CD4-positive, alpha-beta T cell (primary cell): ENCODE measurements around the gene TACR1. TPM values are rescaled to one million over a fixed set of nuclear protein-coding genes. Genes with fewer than 3 reads are reported as not detected.
"Not testable (repeated sequence)": the region's sequence is repeated elsewhere in the genome, so short reads cannot be mapped to it uniquely, and the experiment has no call there.

Experiments used
- ATAC-seq: fragments of 200-7000 bp; cut with Tn5 transposase; one replicate; pipeline ENCODE4 v1.10.0; 2022; ENCODE audit warnings: mild to moderate bottlenecking; ENCODE audit not compliant: poor library complexity
- CTCF ChIA-PET: fragments of 350-600 bp; sonication (Branson Sonifier 250); formaldehyde crosslinking; loops from one replicate; lab custom pipeline; 2021; ENCODE audit warnings: antibody characterized with exemption, inconsistent platforms; lab: Charles Lee
- POLR2A ChIA-PET: fragments of 350-600 bp; sonication (Branson Sonifier 250); formaldehyde crosslinking; loops from one replicate; lab custom pipeline; 2021; ENCODE audit warnings: antibody characterized with exemption, inconsistent platforms; lab: Charles Lee
- DNase-seq, 14 experiments: peaks; one replicate each; pipeline ENCODE4 v3.0.0-alpha.2; 2013 to 2020; ENCODE audit warnings: mixed read lengths in 2 of 14
- H3K27ac ChIP-seq, 2 donors: one replicate each; pipeline versions ENCODE4 v1.5.1 to v1.7.0; 2013; ENCODE audit warnings: low read length in 2 of 2, low read depth in 1 of 2, mild to moderate bottlenecking in 1 of 2
- H3K27me3 ChIP-seq, 2 experiments: 1 replicate in 1 of 2; 2 replicates in 1 of 2; pipeline versions ENCODE4 v1.6.1 to v1.7.0; 2013; ENCODE audit warnings: low read length in 2 of 2, control low read depth in 1 of 2, mild to moderate bottlenecking in 1 of 2, moderate library complexity in 1 of 2; ENCODE audit not compliant: insufficient read depth in 2 of 2, control insufficient read depth in 1 of 2
- H3K36me3 ChIP-seq: one replicate; pipeline ENCODE4 v1.6.1; 2013; ENCODE audit warnings: low read length, control low read depth; ENCODE audit not compliant: insufficient read depth
- H3K4me1 ChIP-seq: one replicate; pipeline ENCODE4 v1.6.1; 2013; ENCODE audit warnings: low read length, control low read depth; ENCODE audit not compliant: insufficient read depth
- H3K4me3 ChIP-seq: one replicate; pipeline ENCODE4 v1.5.1; 2013; ENCODE audit warnings: mild to moderate bottlenecking, low read length, moderate library complexity
- H3K9me3 ChIP-seq, 2 experiments: 1 replicate in 1 of 2; 2 replicates in 1 of 2; pipeline versions ENCODE4 v1.6.1 to v1.7.0; 2013; ENCODE audit warnings: low read length in 2 of 2, mild to moderate bottlenecking in 2 of 2, control low read depth in 1 of 2, moderate library complexity in 1 of 2; ENCODE audit not compliant: control insufficient read depth in 1 of 2, insufficient read depth in 1 of 2
- H3K27ac Mint-ChIP-seq: one replicate; pipeline ENCODE4 v1.8.0; 2020; ENCODE audit warnings: mixed read lengths
- H3K27me3 Mint-ChIP-seq: one replicate; pipeline ENCODE4 v1.8.0; 2021; ENCODE audit warnings: mixed read lengths
- H3K36me3 Mint-ChIP-seq: one replicate; pipeline ENCODE4 v1.8.0; 2021; ENCODE audit warnings: low read depth, mixed read lengths
- H3K4me1 Mint-ChIP-seq: one replicate; pipeline ENCODE4 v1.8.0; 2021; ENCODE audit warnings: low read depth, mixed read lengths
- H3K4me3 Mint-ChIP-seq: one replicate; pipeline ENCODE4 v1.8.0; 2020; ENCODE audit warnings: mild to moderate bottlenecking, mixed read lengths
- H3K9me3 Mint-ChIP-seq: one replicate; pipeline ENCODE4 v1.8.0; 2020; ENCODE audit warnings: mixed read lengths
- CTCF ChIP-seq: fragments of 200-600 bp; IDR thresholded peaks from one replicate; pipeline ENCODE4 v1.8.0; 2022; ENCODE audit warnings: antibody characterized with exemption, mild to moderate bottlenecking
- intact Hi-C, 2 experiments: fragments of 100-400 bp; cut with DNase I in 1 of 2; cut with micrococcal nuclease in 1 of 2; formaldehyde crosslinking; loops; one replicate each; pipeline versions ENCODE4 v1.15.1 to v1.9.0; 2023 to 2025; cut with DNase I, micrococcal nuclease
- total RNA-seq, 174 experiments: library from RNA in 2 of 174; stranded (reverse) in 2 of 174; gene quantifications; one replicate each; pipeline ENCODE4 v1.2.3 and lab custom pipeline; 2021 to 2026

TACR1 gene
- total RNA-seq, 2 experiments from 2014 or later = 0.14 TPM; not detected in 1

- Histone ChIP-seq H3K9me3 (peaks cover 0 to 4% of the 10 kb centered on the region in 2 experiments), H3K27me3 (no peaks in the 10 kb centered on the region), H3K36me3 (no peaks in the 10 kb centered on the region), H3K4me3 (no peak overlapping the region), H3K27ac (no peak overlapping the region), H3K4me1 (no peaks in the 10 kb centered on the region)
- H3K27me3 Mint-ChIP-seq = peaks cover 5% of the 10 kb centered on the region
- no peak for TF ChIP-seq CTCF
- DNase-seq (no peak), ATAC-seq (no peak)
- ChIA-PET CTCF (no interaction called here), POLR2A (no interaction called here)
- intact Hi-C loops = no loop called here
- H3K4me3 Mint-ChIP-seq = no peak overlapping the region
- no peaks in the 10 kb centered on the region for H3K9me3 Mint-ChIP-seq
- H3K27ac Mint-ChIP-seq = no peak overlapping the region
- no peaks in the 10 kb centered on the region for H3K36me3 Mint-ChIP-seq
- no peaks in the 10 kb centered on the region for H3K4me1 Mint-ChIP-seq
Observed at GRCh38 chr2:75157435-75157834, 41.9 kb downstream of the TACR1 start.

- H3K4me1 Mint-ChIP-seq = no peaks in the 10 kb centered on the region
- no peaks in the 10 kb centered on the region for H3K36me3 Mint-ChIP-seq
- H3K4me3 Mint-ChIP-seq = no peak overlapping the region
- Histone ChIP-seq H3K27ac (no peak overlapping the region), H3K4me3 (no peak overlapping the region), H3K36me3 (no peaks in the 10 kb centered on the region), H3K9me3 (peaks cover 0 to 9% of the 10 kb centered on the region in 2 experiments), H3K27me3 (no peaks in the 10 kb centered on the region), H3K4me1 (no peaks in the 10 kb centered on the region)
- ATAC-seq (no peak), DNase-seq (no peak)
- CTCF ChIA-PET = no interaction called here
- H3K27me3 Mint-ChIP-seq = peaks cover 5% of the 10 kb centered on the region
- intact Hi-C loops = no loop called here
- H3K27ac Mint-ChIP-seq = no peak overlapping the region
- no peak for TF ChIP-seq CTCF
- POLR2A ChIA-PET = no interaction called here
- H3K9me3 Mint-ChIP-seq = peaks cover 4% of the 10 kb centered on the region
Observed at GRCh38 chr2:75155115-75155514, 44.2 kb downstream of the TACR1 start.

- Mint-ChIP-seq H3K4me1 (no peaks in the 10 kb centered on the region), H3K9me3 (peaks cover 4% of the 10 kb centered on the region), H3K36me3 (no peaks in the 10 kb centered on the region), H3K27me3 (no peaks in the 10 kb centered on the region), H3K27ac (no peak overlapping the region), H3K4me3 (no peak overlapping the region)
- TF ChIP-seq CTCF = no peak
- no peak for DNase-seq
- peaks cover 0 to 9% of the 10 kb centered on the region in 2 experiments for H3K9me3 ChIP-seq
- ChIA-PET CTCF (no interaction called here), POLR2A (no interaction called here)
- H3K27me3 ChIP-seq = no peaks in the 10 kb centered on the region
- no peaks in the 10 kb centered on the region for H3K36me3 ChIP-seq
- H3K27ac ChIP-seq = no peak overlapping the region
- H3K4me1 ChIP-seq = no peaks in the 10 kb centered on the region
- intact Hi-C loops = no loop called here
- ATAC-seq = no peak
- no peak overlapping the region for H3K4me3 ChIP-seq
Observed at GRCh38 chr2:75153221-75153620, 46.1 kb downstream of the TACR1 start.

GRCh38 chr2:75152243-75152642 is 47.1 kb downstream of the TACR1 start:
- ATAC-seq, H3K4me3 Mint-ChIP-seq, H3K27me3 ChIP-seq, H3K27ac ChIP-seq, POLR2A ChIA-PET, H3K9me3 ChIP-seq, CTCF ChIA-PET, H3K4me1 ChIP-seq, intact Hi-C loops, H3K27me3 Mint-ChIP-seq, H3K36me3 Mint-ChIP-seq, DNase-seq, H3K4me1 Mint-ChIP-seq, H3K27ac Mint-ChIP-seq, H3K9me3 Mint-ChIP-seq, H3K36me3 ChIP-seq, H3K4me3 ChIP-seq: not testable (repeated sequence)

- not testable (repeated sequence) for H3K27me3 ChIP-seq, H3K36me3 Mint-ChIP-seq
Observed at GRCh38 chr2:75147884-75148283, 51.4 kb downstream of the TACR1 start.

More at GRCh38 chr2:75147884-75148283, 51.4 kb downstream of the TACR1 start:
- H3K4me1 ChIP-seq, intact Hi-C loops, H3K27ac ChIP-seq, POLR2A ChIA-PET, H3K4me3 ChIP-seq, H3K9me3 ChIP-seq, CTCF ChIA-PET, H3K36me3 ChIP-seq, H3K4me3 Mint-ChIP-seq, DNase-seq, H3K27ac Mint-ChIP-seq, H3K9me3 Mint-ChIP-seq, H3K27me3 Mint-ChIP-seq, ATAC-seq, H3K4me1 Mint-ChIP-seq: not testable (repeated sequence)
